HepG2 (cell line): ENCODE results near the gene ALG8. TPM values are rescaled to one million over a fixed set of nuclear protein-coding genes. Genes with fewer than 3 reads are reported as not detected.

Experiments used
- ATAC-seq: fragments of 200-7000 bp; cut with Tn5 transposase; 3 replicates; pipeline ENCODE4 v1.9.1; 2020; ENCODE audit warnings: mild to moderate bottlenecking, moderate library complexity
- BruUV-seq: library from RNA; stranded (reverse); fragments of 400-500 nt; replicated peaks from 2 replicates; lab custom pipeline; 2021; lab: Mats Ljungman, UMichigan
- CTCF ChIA-PET: fragments of 300-600 bp; formaldehyde crosslinking; extraction: SDS; loops from one replicate; lab custom pipeline; 2021; ENCODE audit warnings: low total read pairs, inconsistent platforms, low intra/inter-chr PET ratio; lab: Yijun Ruan, JAX
- POLR2A ChIA-PET: fragments of 350-600 bp; sonication (Branson Sonifier 250); formaldehyde crosslinking; loops from one replicate; lab custom pipeline; 2020; ENCODE audit warnings: antibody characterized with exemption, inconsistent platforms; lab: Yijun Ruan, JAX
- DNase-seq: peaks from one replicate; pipeline ENCODE4 v3.0.0-alpha.2; 2015; ENCODE audit warnings: low spot score
- FAIRE-seq: peaks from 3 replicates; lab custom pipeline; 2011; peaks lifted over from hg19 to GRCh38; lab: Jason Lieb, UNC
- H2AFZ ChIP-seq: one replicate; pipeline ENCODE4 v1.6.1; 2011; ENCODE audit warnings: low read length, inconsistent platforms
- H3K27ac ChIP-seq: fragments of 300-600 bp; 3 replicates; pipeline ENCODE4 v1.8.0; 2011; ENCODE audit warnings: mixed run types, mild to moderate bottlenecking, mixed read lengths, low read length, inconsistent platforms; ENCODE audit not compliant: insufficient read depth; ENCODE audit errors: extremely low read length
- H3K27me3 ChIP-seq, 2 experiments: fragments of 200-600 bp in 1 of 2; 2 replicates in 1 of 2; 3 replicates in 1 of 2; pipeline versions ENCODE4 v1.6.0 to v1.8.0; 2011; ENCODE audit warnings: low read length in 2 of 2, mild to moderate bottlenecking in 2 of 2, moderate library complexity in 2 of 2, inconsistent platforms in 1 of 2; ENCODE audit not compliant: insufficient read depth in 2 of 2, control insufficient read depth in 1 of 2
- H3K36me3 ChIP-seq, 2 experiments: fragments of 200-600 bp in 1 of 2; replicated peaks in 1 of 2; 2 replicates in 1 of 2; 3 replicates in 1 of 2; pipeline versions ENCODE4 v1.5.1 to v1.8.0; 2011; ENCODE audit warnings: low read length in 2 of 2, inconsistent platforms in 1 of 2; ENCODE audit not compliant: insufficient read depth in 2 of 2, control insufficient read depth in 1 of 2
- H3K4me1 ChIP-seq: 2 replicates; pipeline ENCODE4 v1.5.1; 2012; ENCODE audit warnings: low read length, inconsistent platforms; ENCODE audit not compliant: insufficient read depth
- H3K4me2 ChIP-seq: 2 replicates; pipeline ENCODE4 v1.6.0; 2011; ENCODE audit warnings: low read depth, low read length, inconsistent platforms
- H3K4me3 ChIP-seq, 3 experiments: fragments of 200-600 bp in 1 of 3; sonication (generic), shearing (Covaris generic) in 1 of 3; replicated peaks in 1 of 3; 2 replicates each; pipeline ENCODE4 v1.5.1; 2011 to 2016; ENCODE audit warnings: low read length in 3 of 3, inconsistent platforms in 2 of 3, low read depth in 2 of 3, mild to moderate bottlenecking in 2 of 3, control low read depth in 1 of 3, mixed read lengths in 1 of 3; ENCODE audit not compliant: insufficient read depth in 1 of 3
- H3K79me2 ChIP-seq: one replicate; pipeline ENCODE4 v1.6.1; 2011; ENCODE audit warnings: low read length, inconsistent platforms; ENCODE audit not compliant: insufficient read depth
- H3K9ac ChIP-seq: 2 replicates; pipeline ENCODE4 v1.6.0; 2011; ENCODE audit warnings: mild to moderate bottlenecking, low read depth, low read length, inconsistent platforms; ENCODE audit not compliant: insufficient read depth
- H3K9me3 ChIP-seq: 2 replicates; pipeline ENCODE4 v1.5.1; 2012; ENCODE audit warnings: mild to moderate bottlenecking, low read length
- H4K20me1 ChIP-seq: 2 replicates; pipeline ENCODE4 v1.6.0; 2011; ENCODE audit warnings: inconsistent platforms, mild to moderate bottlenecking, low read length, moderate library complexity; ENCODE audit not compliant: insufficient read depth
- ATF7 ChIP-seq, 2 experiments: fragments of 450-650 bp in 1 of 2; sonication (generic) in 1 of 2; formaldehyde crosslinking in 1 of 2; IDR thresholded peaks; 2 replicates each; pipeline versions ENCODE4 v1.4.0 to v1.6.1; 2016 to 2020; ENCODE audit warnings: antibody characterized with exemption in 1 of 2, mild to moderate bottlenecking in 1 of 2, missing genetic modification reagents in 1 of 2
- BORCS8-MEF2B ChIP-seq: sonication (generic); formaldehyde crosslinking; IDR thresholded peaks from 2 replicates; pipeline ENCODE4 v1.8.0; 2022; ENCODE audit warnings: mild to moderate bottlenecking, missing genetic modification reagents
- CREM ChIP-seq, 2 experiments: sonication (generic) in 1 of 2; formaldehyde crosslinking in 1 of 2; IDR thresholded peaks; 2 replicates each; pipeline versions ENCODE4 v1.4.0 to v1.6.1; 2016 to 2020; ENCODE audit warnings: antibody characterized with exemption in 1 of 2, mild to moderate bottlenecking in 1 of 2, missing genetic modification reagents in 1 of 2
- TRAFD1 ChIP-seq: sonication (generic); formaldehyde crosslinking; IDR thresholded peaks from 2 replicates; pipeline ENCODE4 v1.5.1; 2020; ENCODE audit warnings: missing genetic modification reagents, mild to moderate bottlenecking, borderline replicate concordance
- ZFX ChIP-seq: sonication (generic); formaldehyde crosslinking; IDR thresholded peaks from 2 replicates; pipeline ENCODE4 v1.4.0; 2020; ENCODE audit warnings: mild to moderate bottlenecking, low read depth, missing genetic modification reagents, moderate library complexity
- ZNF652 ChIP-seq: IDR thresholded peaks from 2 replicates; pipeline ENCODE4 v1.6.1; 2016; ENCODE audit warnings: low read depth, borderline replicate concordance
- ZNF746 ChIP-seq: sonication (generic); formaldehyde crosslinking; IDR thresholded peaks from 2 replicates; pipeline ENCODE4 v1.8.0; 2022; ENCODE audit warnings: mild to moderate bottlenecking, missing genetic modification reagents
- WGBS: methylation state at CpG from one replicate; pipeline ENCODE4 v1.1.6; 2017; ENCODE audit warnings: low lambda C conversion rate; 5-methylcytosine and 5-hydroxymethylcytosine counted together
- in situ Hi-C: cut with HindIII; loops from 2 replicates; pipeline ENCODE4 v1.10.0; 2017; ENCODE audit warnings: low pct_unique_long_range_greater_than_20kb; ENCODE audit not compliant: extremely low pct_ligation_motif_present
- intact Hi-C: fragments of 100-400 bp; cut with micrococcal nuclease; formaldehyde crosslinking; loops from one replicate; pipeline ENCODE4 v1.10.0; 2022; ENCODE audit not compliant: unreplicated experiment
- polyA plus RNA-seq, 8 experiments: library from polyadenylated mRNA; depleted of rRNA in 3 of 8; stranded (reverse) in 7 of 8; unstranded in 1 of 8; fragments of >200 nt; fragmentation: Illumina TruSeq in 4 of 8; extraction: Trizol in 4 of 8; gene quantifications; 2 replicates each; pipeline versions ENCODE4 v1.2.1 to v1.2.3, GENCODE V29; 2011 to 2016; ENCODE audit warnings: low read depth in 4 of 8, missing spikeins in 1 of 8, mixed read lengths in 1 of 8; ENCODE audit not compliant: insufficient read depth in 1 of 8
- total RNA-seq, 5 experiments: library from RNA; depleted of rRNA; stranded (reverse); fragments of >200 nt; fragmentation: Illumina TruSeq; extraction: Trizol; gene quantifications; 2 replicates each; pipeline ENCODE4 v1.2.3, GENCODE V29; 2016; ENCODE audit warnings: low read depth in 1 of 5
- TF ChIP-seq, protein P1 (sequence below): sonication (generic); formaldehyde crosslinking; IDR thresholded peaks from 2 replicates; pipeline ENCODE4 v1.4.0; 2020; ENCODE audit warnings: low read depth, missing genetic modification reagents
- TF ChIP-seq, protein P2 (sequence below): conservative IDR thresholded peaks from 2 replicates; pipeline ENCODE4 v1.6.1; 2018; ENCODE audit warnings: missing genetic modification reagents

ALG8 gene
- total and polyA plus RNA-seq, 2 of the 13 experiments (the other 11 are each of a cell fraction or from before 2014, with no cell fraction given): 75.8 to 88.0 TPM

DNA sequence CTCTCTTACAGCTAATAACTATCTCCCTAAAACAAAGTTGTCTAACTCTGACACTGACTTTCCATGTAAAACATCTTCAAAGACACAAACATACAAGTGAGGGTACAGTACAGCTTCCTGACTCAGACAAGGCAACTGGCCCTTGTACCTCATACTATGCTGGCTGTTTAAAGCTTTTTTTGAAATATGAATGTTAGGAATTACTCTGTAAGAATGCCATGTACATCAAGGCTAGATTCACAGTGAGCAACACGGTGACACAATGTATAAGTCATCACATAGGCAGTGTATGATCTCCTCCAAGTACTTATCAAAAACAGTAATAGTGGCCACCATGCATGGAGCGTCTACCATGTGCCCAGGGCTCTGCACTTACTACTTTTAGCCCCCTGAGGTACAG lies 28.6 kb downstream of the ALG8 start (continued):
- TF ChIP-seq TRAFD1 (CRISPR knock-in tag) (no peak), ZNF652 (no peak)
- TF ChIP-seq, protein P1, sequence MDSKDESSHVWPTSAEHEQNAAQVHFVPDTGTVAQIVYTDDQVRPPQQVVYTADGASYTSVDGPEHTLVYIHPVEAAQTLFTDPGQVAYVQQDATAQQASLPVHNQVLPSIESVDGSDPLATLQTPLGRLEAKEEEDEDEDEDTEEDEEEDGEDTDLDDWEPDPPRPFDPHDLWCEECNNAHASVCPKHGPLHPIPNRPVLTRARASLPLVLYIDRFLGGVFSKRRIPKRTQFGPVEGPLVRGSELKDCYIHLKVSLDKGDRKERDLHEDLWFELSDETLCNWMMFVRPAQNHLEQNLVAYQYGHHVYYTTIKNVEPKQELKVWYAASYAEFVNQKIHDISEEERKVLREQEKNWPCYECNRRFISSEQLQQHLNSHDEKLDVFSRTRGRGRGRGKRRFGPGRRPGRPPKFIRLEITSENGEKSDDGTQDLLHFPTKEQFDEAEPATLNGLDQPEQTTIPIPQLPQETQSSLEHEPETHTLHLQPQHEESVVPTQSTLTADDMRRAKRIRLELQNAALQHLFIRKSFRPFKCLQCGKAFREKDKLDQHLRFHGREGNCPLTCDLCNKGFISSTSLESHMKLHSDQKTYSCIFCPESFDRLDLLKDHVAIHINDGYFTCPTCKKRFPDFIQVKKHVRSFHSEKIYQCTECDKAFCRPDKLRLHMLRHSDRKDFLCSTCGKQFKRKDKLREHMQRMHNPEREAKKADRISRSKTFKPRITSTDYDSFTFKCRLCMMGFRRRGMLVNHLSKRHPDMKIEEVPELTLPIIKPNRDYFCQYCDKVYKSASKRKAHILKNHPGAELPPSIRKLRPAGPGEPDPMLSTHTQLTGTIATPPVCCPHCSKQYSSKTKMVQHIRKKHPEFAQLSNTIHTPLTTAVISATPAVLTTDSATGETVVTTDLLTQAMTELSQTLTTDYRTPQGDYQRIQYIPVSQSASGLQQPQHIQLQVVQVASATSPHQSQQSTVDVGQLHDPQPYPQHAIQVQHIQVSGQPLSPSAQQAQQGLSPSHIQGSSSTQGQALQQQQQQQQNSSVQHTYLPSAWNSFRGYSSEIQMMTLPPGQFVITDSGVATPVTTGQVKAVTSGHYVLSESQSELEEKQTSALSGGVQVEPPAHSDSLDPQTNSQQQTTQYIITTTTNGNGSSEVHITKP (CRISPR knock-in tag): no peak
- TF ChIP-seq, protein P2, sequence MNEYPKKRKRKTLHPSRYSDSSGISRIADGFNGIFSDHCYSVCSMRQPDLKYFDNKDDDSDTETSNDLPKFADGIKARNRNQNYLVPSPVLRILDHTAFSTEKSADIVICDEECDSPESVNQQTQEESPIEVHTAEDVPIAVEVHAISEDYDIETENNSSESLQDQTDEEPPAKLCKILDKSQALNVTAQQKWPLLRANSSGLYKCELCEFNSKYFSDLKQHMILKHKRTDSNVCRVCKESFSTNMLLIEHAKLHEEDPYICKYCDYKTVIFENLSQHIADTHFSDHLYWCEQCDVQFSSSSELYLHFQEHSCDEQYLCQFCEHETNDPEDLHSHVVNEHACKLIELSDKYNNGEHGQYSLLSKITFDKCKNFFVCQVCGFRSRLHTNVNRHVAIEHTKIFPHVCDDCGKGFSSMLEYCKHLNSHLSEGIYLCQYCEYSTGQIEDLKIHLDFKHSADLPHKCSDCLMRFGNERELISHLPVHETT (CRISPR knock-in tag): no peak

DNA sequence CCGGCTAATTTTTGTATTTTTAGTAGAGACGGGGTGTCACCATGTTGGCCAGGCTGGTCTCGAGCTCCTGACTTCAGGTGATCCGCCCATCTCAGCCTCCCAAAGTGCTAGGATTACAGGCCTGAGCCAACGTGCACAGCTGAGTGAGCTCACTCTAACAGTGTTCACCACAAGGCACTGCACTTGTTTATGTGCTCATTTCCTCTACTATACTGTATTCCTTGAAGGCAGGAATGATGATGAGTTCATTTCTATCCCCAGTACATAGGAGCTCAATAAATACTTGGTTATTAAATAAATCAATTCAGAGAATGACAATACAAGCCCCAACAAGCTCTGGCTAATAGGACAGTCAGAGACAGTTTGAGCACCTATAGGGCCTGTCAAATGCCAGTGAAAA lies 29.1 kb downstream of the ALG8 start:
- Histone ChIP-seq H3K27ac (no peak overlapping the region), H4K20me1 (no peaks in the 10 kb centered on the region), H3K9me3 (no peaks in the 10 kb centered on the region), H3K4me2 (no peak overlapping the region), H3K79me2 (no peaks in the 10 kb centered on the region), H3K9ac (no peak overlapping the region), H3K4me1 (no peaks in the 10 kb centered on the region), H2AFZ (no peak overlapping the region), H3K4me3 (no peak overlapping the region), H3K36me3 (peaks cover 7 to 35% of the 10 kb centered on the region in 2 experiments; a peak in 4 of 5 replicates), H3K27me3 (no peaks in the 10 kb centered on the region)
- in situ Hi-C loops: no loop called here
- no peak for DNase-seq
- no TSS peak for BruUV-seq
- no peak for FAIRE-seq
- CTCF ChIA-PET: no interaction called here
- intact Hi-C loops: no loop called here
- WGBS: 89% methylated on average over 4 of the region's 5 CpGs
- TF ChIP-seq ZFX: no peak
- no peak for TF ChIP-seq BORCS8-MEF2B
- no peak for TF ChIP-seq CREM (IDR thresholded peaks at IDR 0.05)
- no peak for TF ChIP-seq CREM (CRISPR knock-in tag; IDR thresholded peaks at IDR 0.05)
- TF ChIP-seq ZNF746 (CRISPR knock-in tag): no peak
- TF ChIP-seq ATF7 (IDR thresholded peaks at IDR 0.05): no peak
- no peak for TF ChIP-seq ATF7 (CRISPR knock-in tag; IDR thresholded peaks at IDR 0.05)
- POLR2A ChIA-PET: interaction anchor here (0.9 to 1.3 kb wide), 2 partner anchors 20 to 24 kb away, joined by 3 to 4 read pairs; no protein-coding TSS in a partner anchor
- ATAC-seq: no peak
